ENCODE data around the gene OR6C65. TPM values are rescaled to one million over a fixed set of nuclear protein-coding genes. Genes with fewer than 3 reads are reported as not detected.
A peak's percentile ranks its signal among the peaks of the same experiment; 100 is the strongest.
"Not testable (repeated sequence)": the region's sequence is repeated elsewhere in the genome, so short reads cannot be mapped to it uniquely, and the experiment has no call there.

OR6C65 gene
- total and polyA plus RNA-seq, 5 donors = not detected

DNA sequence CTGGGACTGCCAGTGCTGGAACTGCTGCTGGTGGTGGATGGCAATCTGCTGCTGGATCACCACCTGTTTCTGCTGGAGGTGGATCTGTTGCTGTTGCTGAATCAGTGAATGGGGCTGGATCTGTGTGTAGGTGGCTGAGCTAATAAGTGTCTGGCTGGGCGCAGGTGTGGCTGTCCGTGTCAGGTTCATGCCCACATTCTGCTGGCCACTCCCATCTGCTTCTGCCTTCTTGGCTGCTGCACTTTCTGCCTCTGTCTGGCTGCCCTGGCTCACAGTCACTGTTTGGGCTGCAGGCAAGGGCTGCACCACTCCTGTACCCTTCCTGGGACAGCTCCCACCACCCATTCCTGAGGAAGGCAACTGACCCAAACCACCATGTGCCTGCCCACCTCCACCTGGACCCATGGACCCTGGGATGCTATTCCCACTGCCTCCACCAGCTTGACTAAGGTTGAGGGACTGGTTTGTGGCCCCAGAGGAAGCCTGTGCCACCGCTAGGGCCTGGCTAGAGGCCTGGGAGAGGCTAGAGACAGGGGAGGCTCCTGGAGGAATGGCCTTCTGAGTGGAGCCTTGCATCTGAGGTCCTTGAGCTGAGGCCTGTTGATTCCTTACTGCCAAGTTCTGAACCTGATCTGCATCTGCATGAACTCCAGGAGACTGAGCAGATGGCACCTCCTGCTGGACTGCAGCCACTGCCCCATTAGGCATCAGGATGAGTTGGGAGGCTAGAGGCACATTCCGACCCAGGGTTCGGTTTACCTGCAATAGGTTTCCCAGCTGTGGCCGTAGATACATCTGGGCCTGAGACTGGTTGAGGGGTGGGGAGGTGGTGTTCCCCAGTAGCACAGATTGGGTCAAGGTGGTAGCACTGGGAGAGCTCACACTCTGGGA lies 13.4 kb downstream of the OR6C65 start:
- H3K4me1 ChIP-seq (ENCODE audit: control insufficient read depth, insufficient read depth, low read length); intact Hi-C loops (cut with DNase I); H3K4me3 ChIP-seq (ENCODE audit: low read length); H3K9me3 ChIP-seq (ENCODE audit: control insufficient read depth, low read length); H3K27ac ChIP-seq (ENCODE audit: low read length); DNase-seq; H3K27me3 ChIP-seq (ENCODE audit: control insufficient read depth, insufficient read depth): not testable (repeated sequence)
- WGBS = 92% methylated on average over 5 of the region's 6 CpGs
- ATAC-seq = peak in 1 of 2 donors; percentile 45

DNA sequence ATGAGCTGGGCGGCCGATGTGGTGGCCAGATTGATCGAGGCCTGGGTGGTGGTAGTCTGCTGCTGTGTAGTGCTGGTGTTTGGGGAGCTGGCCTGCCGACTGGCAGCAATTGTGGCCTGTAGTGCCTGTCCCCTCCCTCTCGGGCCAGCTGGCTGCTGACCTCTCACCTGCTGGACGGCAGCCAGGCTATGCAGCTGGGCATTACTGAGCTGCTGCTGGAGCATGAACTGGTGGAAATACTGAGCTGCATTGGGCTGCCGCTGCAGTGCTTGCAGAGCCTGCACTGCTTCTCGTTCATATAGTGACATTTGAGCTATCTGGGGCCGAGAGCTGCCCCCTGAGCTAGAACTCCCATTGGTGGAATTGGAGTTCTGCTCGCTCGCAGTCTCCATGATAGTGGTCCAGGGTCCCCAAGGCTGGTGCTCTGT lies 14.1 kb downstream of the OR6C65 start:
- H3K4me3 ChIP-seq (ENCODE audit: low read length); H3K27ac ChIP-seq (ENCODE audit: low read length); DNase-seq; H3K27me3 ChIP-seq (ENCODE audit: control insufficient read depth, insufficient read depth); H3K9me3 ChIP-seq (ENCODE audit: control insufficient read depth, low read length); H3K4me1 ChIP-seq (ENCODE audit: control insufficient read depth, insufficient read depth, low read length); intact Hi-C loops (cut with DNase I): not testable (repeated sequence)
- ATAC-seq = peak; percentile 11 to 38
- 40% methylated on average over 11 of the region's 11 CpGs for WGBS

DNA sequence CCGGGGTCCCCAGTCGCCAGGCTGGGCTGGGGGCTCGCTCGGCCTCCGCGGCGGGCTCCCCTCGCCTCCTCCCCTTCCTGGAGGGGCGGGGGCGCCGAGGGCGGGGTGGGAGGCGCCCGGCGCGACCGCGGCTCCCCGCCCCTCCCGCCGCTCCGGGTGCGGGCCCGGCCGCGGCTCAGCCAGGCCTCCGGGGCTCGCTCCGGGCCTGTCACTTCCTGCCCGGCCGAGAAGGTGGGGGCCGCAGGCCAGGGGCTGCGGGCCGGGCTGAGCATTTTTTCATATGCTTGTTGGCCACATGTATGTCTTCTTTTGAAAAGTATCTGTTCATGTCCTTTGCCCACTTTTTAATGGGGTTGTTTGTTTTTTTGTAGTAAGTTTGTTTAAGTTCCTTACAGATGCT lies 14.6 kb downstream of the OR6C65 start:
- intact Hi-C loops (cut with DNase I) = not testable (repeated sequence)
- WGBS = 1% methylated on average over 10 of the region's 34 CpGs

DNA sequence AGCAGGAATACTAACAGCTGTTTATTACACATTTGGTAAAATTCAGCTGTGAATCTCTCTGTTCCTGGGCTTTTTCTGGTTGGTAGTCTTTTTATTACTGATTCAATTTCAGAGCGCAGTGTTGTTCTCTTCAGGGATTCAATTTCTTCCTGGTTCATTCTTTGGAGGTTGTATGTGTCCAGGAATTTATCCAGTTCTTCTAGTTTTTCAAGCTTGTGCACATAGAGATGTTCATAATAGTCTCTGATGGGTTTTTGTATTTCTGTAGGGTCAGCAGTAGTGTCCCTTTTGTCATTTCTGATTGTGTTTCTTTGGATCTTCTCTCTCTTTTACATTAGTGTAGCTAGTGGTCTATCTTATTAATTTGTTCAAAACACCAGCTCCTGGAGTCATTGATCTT lies 16.6 kb downstream of the OR6C65 start:
- ATAC-seq = no peak

More for the DNA sequence above, 14.6 kb downstream of the OR6C65 start:
- DNase-seq; H3K27me3 ChIP-seq (ENCODE audit: control insufficient read depth, insufficient read depth); H3K4me3 ChIP-seq (ENCODE audit: low read length); H3K4me1 ChIP-seq (ENCODE audit: control insufficient read depth, insufficient read depth, low read length); H3K27ac ChIP-seq (ENCODE audit: low read length); H3K9me3 ChIP-seq (ENCODE audit: control insufficient read depth, low read length): not testable (repeated sequence)
- peak; percentile 70 to 80 for ATAC-seq

DNA sequence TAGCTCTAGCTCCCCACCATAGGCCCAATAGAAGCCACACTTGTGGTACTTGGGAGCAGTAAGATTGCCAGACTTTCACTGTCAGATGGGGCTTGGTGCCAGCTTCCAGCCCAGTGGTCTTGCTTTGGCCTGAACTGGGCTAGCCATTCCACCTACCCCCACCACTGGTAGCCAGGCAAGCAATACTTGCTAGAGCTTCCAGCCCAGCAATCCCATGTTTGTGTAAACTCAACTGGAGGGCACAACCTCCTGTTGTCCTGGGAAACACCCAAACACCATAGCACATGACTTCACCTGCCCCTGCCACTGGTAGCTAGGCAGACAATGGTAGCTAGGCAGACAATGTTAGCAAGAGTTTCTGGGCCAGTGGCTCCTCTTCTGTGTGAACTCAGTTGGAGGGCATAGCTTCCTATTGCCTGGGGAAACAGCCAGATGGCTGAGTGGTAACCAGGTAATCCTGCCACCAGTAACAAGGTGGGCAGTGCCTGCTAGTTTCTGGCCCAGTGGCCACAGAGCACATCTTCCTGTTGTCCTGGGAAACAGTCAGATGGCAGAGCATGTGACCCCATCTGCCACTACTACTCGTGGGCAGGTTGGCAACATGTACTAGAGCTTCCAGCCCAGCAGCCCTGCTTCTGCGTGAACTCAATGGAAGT lies 20.1 kb downstream of the OR6C65 start:
- ATAC-seq = no peak
- intact Hi-C loops (cut with DNase I) = no loop called here
- no peaks in the 10 kb centered on the region for H3K4me1 ChIP-seq (ENCODE audit: control insufficient read depth, insufficient read depth, low read length)
- no peak overlapping the region for H3K4me3 ChIP-seq (ENCODE audit: low read length)
- no peak overlapping the region for H3K27ac ChIP-seq (ENCODE audit: low read length)
- DNase-seq = peak in 1 of 3 donors; percentile 13
- no peaks in the 10 kb centered on the region for H3K27me3 ChIP-seq (ENCODE audit: control insufficient read depth, insufficient read depth)
- H3K9me3 ChIP-seq (ENCODE audit: control insufficient read depth, low read length) = no peaks in the 10 kb centered on the region
- WGBS = 80% methylated on average over 2 of the region's 2 CpGs

More for the DNA sequence above, 16.6 kb downstream of the OR6C65 start:
- Histone ChIP-seq H3K27ac (ENCODE audit: low read length) (no peak overlapping the region), H3K4me3 (ENCODE audit: low read length) (no peak overlapping the region), H3K9me3 (ENCODE audit: control insufficient read depth, low read length) (no peaks in the 10 kb centered on the region), H3K27me3 (ENCODE audit: control insufficient read depth, insufficient read depth) (no peaks in the 10 kb centered on the region), H3K4me1 (ENCODE audit: control insufficient read depth, insufficient read depth, low read length) (no peaks in the 10 kb centered on the region)
- DNase-seq = no peak
- WGBS = 50% methylated on average over 1 of the region's 1 CpG
- intact Hi-C loops (cut with DNase I) = no loop called here

DNA sequence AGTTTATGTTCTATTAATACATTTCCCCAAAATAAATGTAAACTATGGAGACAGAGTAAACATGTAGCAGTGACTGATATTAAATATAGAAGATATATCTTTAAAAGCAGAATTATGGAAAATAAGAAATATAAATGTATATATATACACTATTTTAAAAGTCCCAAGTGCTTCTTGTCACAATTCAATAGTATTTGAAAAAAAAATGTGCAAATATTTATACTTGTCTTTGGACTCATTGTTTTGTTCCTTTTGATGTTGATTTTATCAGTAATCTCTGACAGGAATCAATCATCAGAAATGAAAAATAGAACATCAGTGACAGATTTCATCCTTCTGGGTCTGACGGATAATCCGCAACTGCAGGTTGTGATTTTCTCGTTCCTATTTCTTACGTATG lies 25.6 kb downstream of the OR6C65 start, which contains the start of gene OR6C76:
OR6C76 (plus strand) TSS at position 301 of the 400 bp plus-strand sequence; CDS start at position 301, 0 bp downstream.
- Histone ChIP-seq H3K4me1 (ENCODE audit: control insufficient read depth, insufficient read depth, low read length) (no peaks in the 10 kb centered on the region), H3K9me3 (ENCODE audit: control insufficient read depth, low read length) (no peaks in the 10 kb centered on the region), H3K27me3 (ENCODE audit: control insufficient read depth, insufficient read depth) (no peaks in the 10 kb centered on the region), H3K27ac (ENCODE audit: low read length) (no peak within 1 kb of the TSS), H3K4me3 (ENCODE audit: low read length) (no peak within 1 kb of the TSS)
- 81% methylated on average over 4 of the region's 4 CpGs for WGBS
- intact Hi-C loops (cut with DNase I) = no loop called here
- DNase-seq (no peak), ATAC-seq (no peak)

DNA sequence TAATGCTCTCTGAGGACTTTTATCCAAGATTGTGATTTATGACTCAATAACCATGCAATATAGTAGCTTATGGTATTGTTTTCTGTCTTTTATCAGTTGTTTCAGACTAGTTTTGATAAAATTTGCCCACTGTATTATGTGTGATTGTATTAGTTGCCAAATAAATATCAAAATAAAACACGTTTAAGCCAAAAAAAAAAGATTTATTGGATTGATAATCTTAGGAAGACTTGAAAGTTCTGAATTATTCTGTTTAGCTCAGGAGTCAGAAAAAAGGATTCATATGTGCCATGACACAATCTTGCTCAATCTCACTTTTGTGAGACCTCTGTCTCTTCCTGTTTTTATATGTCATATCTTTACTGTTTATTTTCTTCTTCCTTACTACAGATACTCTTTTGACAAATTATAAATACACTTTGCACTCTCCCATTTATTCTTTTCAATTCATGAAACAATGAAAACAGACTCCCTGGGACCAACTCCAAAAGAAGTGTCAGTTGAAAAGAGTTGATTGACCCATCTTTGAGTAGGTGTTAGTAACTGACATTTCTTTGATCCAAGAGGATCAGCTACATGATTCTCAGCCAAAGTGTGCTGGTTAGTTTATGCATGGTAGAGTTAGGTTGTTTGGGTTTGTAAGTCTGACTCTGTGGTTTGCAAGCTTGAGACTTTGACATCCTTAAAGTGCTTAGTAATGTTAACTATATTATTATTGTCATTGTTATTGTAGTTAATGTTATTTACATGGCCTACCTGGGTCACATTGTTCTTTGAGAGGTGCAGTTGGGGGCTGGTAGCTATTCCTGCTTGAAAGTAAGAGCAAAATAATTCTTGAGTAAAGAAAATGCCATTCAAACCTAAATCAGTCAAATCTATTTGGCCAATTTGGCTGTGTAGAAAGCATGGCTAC lies 28.3 kb downstream of the OR6C65 start:
- intact Hi-C loops (cut with DNase I) = no loop called here
- DNase-seq (no peak), ATAC-seq (no peak)
- Histone ChIP-seq H3K9me3 (ENCODE audit: control insufficient read depth, low read length) (no peaks in the 10 kb centered on the region), H3K4me1 (ENCODE audit: control insufficient read depth, insufficient read depth, low read length) (no peaks in the 10 kb centered on the region), H3K27ac (ENCODE audit: low read length) (no peak overlapping the region), H3K4me3 (ENCODE audit: low read length) (no peak overlapping the region), H3K27me3 (ENCODE audit: control insufficient read depth, insufficient read depth) (no peaks in the 10 kb centered on the region)
- 24% methylated on average over 1 of the region's 1 CpG for WGBS

DNA sequence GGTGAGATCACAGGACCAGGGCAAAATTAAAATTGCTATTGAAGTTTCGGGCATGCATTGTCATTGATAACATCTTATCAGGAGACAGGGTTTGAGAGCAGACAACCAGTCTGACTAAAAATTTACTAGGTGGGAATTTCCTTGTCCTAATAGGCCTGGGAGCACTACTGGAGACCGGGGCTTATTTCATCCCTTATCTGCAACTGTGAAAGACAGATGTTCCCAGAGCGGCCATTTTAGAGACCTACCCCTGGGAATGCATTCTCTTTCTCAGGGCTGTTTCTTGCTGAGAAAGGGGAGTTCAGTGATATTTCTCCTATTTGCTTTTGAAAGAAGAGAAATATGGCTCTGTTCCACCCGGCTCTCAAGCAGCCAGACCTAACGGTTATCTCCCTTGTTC lies 40.9 kb downstream of the OR6C65 start:
- ATAC-seq; intact Hi-C loops (cut with DNase I); H3K27me3 ChIP-seq (ENCODE audit: control insufficient read depth, insufficient read depth); H3K9me3 ChIP-seq (ENCODE audit: control insufficient read depth, low read length); H3K27ac ChIP-seq (ENCODE audit: low read length); H3K4me1 ChIP-seq (ENCODE audit: control insufficient read depth, insufficient read depth, low read length); DNase-seq; H3K4me3 ChIP-seq (ENCODE audit: low read length): not testable (repeated sequence)
- WGBS = 90% methylated on average over 5 of the region's 5 CpGs

DNA sequence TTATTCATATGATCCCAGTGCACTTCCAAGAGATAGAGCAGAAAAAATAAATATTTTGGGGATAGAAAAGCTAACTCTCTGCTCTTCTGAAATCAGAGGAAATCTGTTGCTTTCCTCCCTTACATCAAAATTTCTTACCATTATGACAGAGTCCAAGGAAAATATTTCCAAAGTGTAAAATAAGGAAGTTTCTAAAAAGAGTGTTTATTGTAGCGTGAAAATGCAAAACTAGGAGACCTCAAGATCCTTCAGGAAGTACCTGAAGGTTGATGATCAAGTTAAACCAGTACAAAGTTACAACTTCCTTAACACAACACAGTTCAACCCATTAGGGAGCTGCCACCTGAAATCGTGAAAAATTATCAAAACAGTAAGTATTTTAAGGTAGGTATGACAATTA lies 43.4 kb downstream of the OR6C65 start, which contains the start of gene OR6C2:
OR6C2 (plus strand) TSS at position 301 of the 400 bp plus-strand sequence. CDS start 8,138 bp downstream, outside the sequence.
- ATAC-seq (no peak), DNase-seq (no peak)
- 50% methylated on average over 2 of the region's 2 CpGs for WGBS
- H3K27ac ChIP-seq (ENCODE audit: low read length) = no peak within 1 kb of the TSS
- no peaks in the 10 kb centered on the region for H3K4me1 ChIP-seq (ENCODE audit: control insufficient read depth, insufficient read depth, low read length)
- H3K9me3 ChIP-seq (ENCODE audit: control insufficient read depth, low read length) = no peaks in the 10 kb centered on the region
- intact Hi-C loops (cut with DNase I) = no loop called here
- no peak within 1 kb of the TSS for H3K4me3 ChIP-seq (ENCODE audit: low read length)
- no peaks in the 10 kb centered on the region for H3K27me3 ChIP-seq (ENCODE audit: control insufficient read depth, insufficient read depth)

DNA sequence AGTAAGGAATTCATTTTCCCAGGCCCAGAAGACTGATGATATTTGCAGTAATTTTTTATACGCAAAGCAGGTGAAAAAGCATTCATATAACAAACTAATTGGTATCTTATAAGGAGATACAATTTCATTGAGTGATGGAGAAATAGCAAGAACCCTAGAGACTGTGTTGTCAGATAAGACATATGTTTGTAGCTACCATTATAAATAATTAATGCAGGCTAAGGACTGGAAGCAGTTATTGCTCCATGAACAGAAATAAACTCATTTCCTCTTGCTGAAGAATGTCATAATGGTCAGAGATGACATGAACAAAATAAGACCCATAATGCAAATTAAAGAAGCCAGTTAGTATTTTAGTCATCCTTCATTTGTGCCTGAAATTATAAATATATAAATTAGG lies 45.0 kb downstream of the OR6C65 start:
- no peak for ATAC-seq
- Histone ChIP-seq H3K27me3 (ENCODE audit: control insufficient read depth, insufficient read depth) (no peaks in the 10 kb centered on the region), H3K4me3 (ENCODE audit: low read length) (no peak overlapping the region), H3K9me3 (ENCODE audit: control insufficient read depth, low read length) (no peaks in the 10 kb centered on the region), H3K27ac (ENCODE audit: low read length) (no peak overlapping the region), H3K4me1 (ENCODE audit: control insufficient read depth, insufficient read depth, low read length) (no peaks in the 10 kb centered on the region)
- WGBS = 94% methylated on average over 1 of the region's 1 CpG
- DNase-seq = no peak
- intact Hi-C loops (cut with DNase I) = no loop called here

All from right cardiac atrium (tissue), 5 donors.